IMR-90 (cell line): ENCODE results near the gene ACTA1. TPM values are rescaled to one million over a fixed set of nuclear protein-coding genes. Genes with fewer than 3 reads are reported as not detected.
A peak's percentile ranks its signal among the peaks of the same experiment; 100 is the strongest.

Source experiments
- ATAC-seq: fragments of 200-7000 bp; cut with Tn5 transposase; 2 replicates; pipeline ENCODE4 v1.9.1; 2020; ENCODE audit warnings: low read depth, mild to moderate bottlenecking, moderate library complexity
- BruUV-seq: library from RNA; stranded (reverse); fragments of 400-500 nt; replicated peaks from 2 replicates; lab custom pipeline; 2021; lab: Mats Ljungman, UMichigan
- CTCF ChIA-PET: fragments of 300-600 bp; formaldehyde crosslinking; extraction: SDS; loops from one replicate; lab custom pipeline; 2021; ENCODE audit warnings: antibody characterized with exemption; lab: Yijun Ruan, JAX
- POLR2A ChIA-PET: fragments of 300-600 bp; sonication (Branson Sonifier 250); formaldehyde crosslinking; loops from one replicate; lab custom pipeline; 2022; ENCODE audit warnings: antibody characterized with exemption; ENCODE audit not compliant: unreplicated experiment; lab: Charles Lee
- DNase-seq: peaks from one replicate; pipeline ENCODE4 v3.0.0; 2013
- H2AFZ ChIP-seq: replicated peaks from 2 replicates; pipeline ENCODE3; 2013; ENCODE audit warnings: low read length, mild to moderate bottlenecking; ENCODE audit not compliant: poor library complexity
- H2AK5ac ChIP-seq: 2 replicates; pipeline ENCODE4 v1.6.1; 2013; ENCODE audit warnings: low read depth, low read length, inconsistent platforms
- H2AK9ac ChIP-seq: replicated peaks from 2 replicates; pipeline ENCODE3; 2013; ENCODE audit warnings: mild to moderate bottlenecking, low read depth, low read length, moderate library complexity; ENCODE audit not compliant: poor library complexity
- H2BK120ac ChIP-seq: 2 replicates; pipeline ENCODE4 v1.6.1; 2013; ENCODE audit warnings: low read depth, low read length, inconsistent platforms
- H2BK15ac ChIP-seq: 3 replicates; pipeline ENCODE4 v1.6.1; 2013; ENCODE audit warnings: low read depth, low read length, inconsistent platforms
- H2BK20ac ChIP-seq: 2 replicates; pipeline ENCODE4 v1.6.1; 2013; ENCODE audit warnings: low read depth, mild to moderate bottlenecking, inconsistent platforms, low read length, moderate library complexity
- H2BK5ac ChIP-seq: 2 replicates; pipeline ENCODE4 v1.6.1; 2013; ENCODE audit warnings: mild to moderate bottlenecking, low read depth, low read length, inconsistent platforms; ENCODE audit not compliant: poor library complexity, severe bottlenecking
- H3K14ac ChIP-seq: replicated peaks from 2 replicates; pipeline ENCODE4 v1.6.1; 2013; ENCODE audit warnings: low read depth, low read length, inconsistent platforms
- H3K18ac ChIP-seq: 2 replicates; pipeline ENCODE4 v1.6.1; 2013; ENCODE audit warnings: low read depth, low read length, control low read depth
- H3K23ac ChIP-seq: 2 replicates; pipeline ENCODE4 v1.6.1; 2013; ENCODE audit warnings: low read depth, low read length, inconsistent platforms
- H3K27ac ChIP-seq: 2 replicates; pipeline ENCODE4 v1.5.1; 2013; ENCODE audit warnings: mild to moderate bottlenecking, control low read depth, low read length; ENCODE audit not compliant: insufficient read depth
- H3K27me3 ChIP-seq: 2 replicates; pipeline ENCODE4 v1.6.1; 2013; ENCODE audit warnings: low read length; ENCODE audit not compliant: control insufficient read depth, insufficient read depth
- H3K36me3 ChIP-seq: 2 replicates; pipeline ENCODE4 v1.6.1; 2013; ENCODE audit warnings: low read length, mixed read lengths; ENCODE audit not compliant: control insufficient read depth, insufficient read depth
- H3K4ac ChIP-seq: 2 replicates; pipeline ENCODE4 v1.6.1; 2013; ENCODE audit warnings: low read depth, low read length, inconsistent platforms
- H3K4me1 ChIP-seq: 2 replicates; pipeline ENCODE4 v1.6.1; 2013; ENCODE audit warnings: low read length, mixed read lengths; ENCODE audit not compliant: control insufficient read depth, insufficient read depth
- H3K4me2 ChIP-seq: 2 replicates; pipeline ENCODE4 v1.6.1; 2013; ENCODE audit warnings: low read depth, mild to moderate bottlenecking, control low read depth, low read length, moderate library complexity
- H3K4me3 ChIP-seq: 2 replicates; pipeline ENCODE4 v1.5.1; 2013; ENCODE audit warnings: low read depth, mild to moderate bottlenecking, control low read depth, low read length, moderate library complexity; ENCODE audit not compliant: insufficient read depth
- H3K56ac ChIP-seq: 2 replicates; pipeline ENCODE4 v1.6.1; 2013; ENCODE audit warnings: low read length, inconsistent platforms; ENCODE audit not compliant: insufficient read depth; ENCODE audit errors: extremely low read depth
- H3K79me1 ChIP-seq, 2 experiments: 2 replicates each; pipeline ENCODE4 v1.6.1; 2013; ENCODE audit warnings: low read length in 2 of 2, inconsistent platforms in 1 of 2, low read depth in 1 of 2
- H3K9ac ChIP-seq: 2 replicates; pipeline ENCODE4 v1.6.1; 2013; ENCODE audit warnings: low read depth, low read length, control low read depth
- H3K9me1 ChIP-seq: 2 replicates; pipeline ENCODE4 v1.6.1; 2013; ENCODE audit warnings: low read length, inconsistent platforms; ENCODE audit not compliant: insufficient read depth
- H3K9me3 ChIP-seq: 2 replicates; pipeline ENCODE4 v1.6.1; 2013; ENCODE audit warnings: low read length; ENCODE audit not compliant: control insufficient read depth, insufficient read depth
- H4K20me1 ChIP-seq: 2 replicates; pipeline ENCODE4 v1.6.1; 2013; ENCODE audit warnings: low read length, inconsistent platforms; ENCODE audit not compliant: insufficient read depth
- H4K5ac ChIP-seq: 2 replicates; pipeline ENCODE4 v1.6.1; 2013; ENCODE audit warnings: mild to moderate bottlenecking, low read depth, low read length, control low read depth
- H4K8ac ChIP-seq, 2 experiments: 2 replicates each; pipeline ENCODE4 v1.6.1; 2013; ENCODE audit warnings: low read depth in 2 of 2, low read length in 2 of 2, control low read depth in 1 of 2, inconsistent platforms in 1 of 2
- H4K91ac ChIP-seq: 2 replicates; pipeline ENCODE4 v1.6.1; 2013; ENCODE audit warnings: low read depth, low read length, inconsistent platforms; ENCODE audit not compliant: insufficient read depth
- CHD1 ChIP-seq: IDR thresholded peaks from 2 replicates; pipeline ENCODE4 v1.6.1; 2012; ENCODE audit warnings: low read depth, low read length, improper control_type of control experiment
- ELK1 ChIP-seq: fragments of 150-350 bp; IDR thresholded peaks from 2 replicates; pipeline ENCODE4 v1.6.1; 2016; ENCODE audit warnings: low read depth, mild to moderate bottlenecking, low read length, moderate library complexity, borderline replicate concordance
- FOS ChIP-seq: fragments of 150-350 bp; IDR thresholded peaks from 2 replicates; pipeline ENCODE4 v1.6.1; 2016; ENCODE audit warnings: low read depth, low read length
- MAFK ChIP-seq: IDR thresholded peaks from 2 replicates; pipeline ENCODE4 v1.6.1; 2012; ENCODE audit warnings: low read depth, low read length, improper control_type of control experiment
- MAZ ChIP-seq: IDR thresholded peaks from 2 replicates; pipeline ENCODE4 v1.6.1; 2012; ENCODE audit warnings: low read depth, mild to moderate bottlenecking, low read length, improper control_type of control experiment, moderate library complexity, borderline replicate concordance
- MXI1 ChIP-seq: IDR thresholded peaks from 2 replicates; pipeline ENCODE4 v1.6.1; 2012; ENCODE audit warnings: low read depth, mild to moderate bottlenecking, low read length, moderate library complexity, borderline replicate concordance
- RCOR1 ChIP-seq: IDR thresholded peaks from 2 replicates; pipeline ENCODE4 v1.6.1; 2012; ENCODE audit warnings: mild to moderate bottlenecking, low read length, improper control_type of control experiment; ENCODE audit not compliant: insufficient replicate concordance
- RFX5 ChIP-seq: IDR thresholded peaks from 2 replicates; pipeline ENCODE4 v1.8.0; 2012; ENCODE audit warnings: low read depth, mild to moderate bottlenecking, low read length, moderate library complexity
- WGBS, 2 experiments: methylation state at CpG; one replicate each; pipeline versions ENCODE4 v1.1.5 to v1.1.7; 2013; ENCODE audit warnings: missing lambda C conversion rate in 2 of 2; ENCODE audit not compliant: insufficient read length in 1 of 2; ENCODE audit errors: extremely low coverage in 2 of 2; 5-methylcytosine and 5-hydroxymethylcytosine counted together
- dilution Hi-C: fragments of 300-500 bp; cut with HindIII; formaldehyde crosslinking; loops from one replicate; pipeline ENCODE4 v1.14.3; 2018; ENCODE audit warnings: low sequenced_read_pairs; ENCODE audit not compliant: unreplicated experiment
- in situ Hi-C: fragments of 300-500 bp; cut with MboI; formaldehyde crosslinking; loops from 3 replicates; pipeline ENCODE4 v1.14.3; 2019; ENCODE audit warnings: low sequenced_read_pairs, inconsistent platforms, mixed read lengths
- intact Hi-C: fragments of 100-400 bp; cut with micrococcal nuclease; formaldehyde crosslinking; loops from 2 replicates; pipeline ENCODE4 v1.10.0; 2022
- polyA plus RNA-seq, 3 experiments: library from polyadenylated mRNA; depleted of rRNA; stranded (reverse); fragments of >200 nt; gene quantifications; 2 replicates each; pipeline ENCODE4 v1.2.3, GENCODE V29; 2012; ENCODE audit warnings: low replicate concordance in 1 of 3
- total RNA-seq: library from RNA; depleted of rRNA; stranded (reverse); fragments of >200 nt; gene quantifications from 2 replicates; pipeline ENCODE4 v1.2.3, GENCODE V29; 2012

ACTA1 gene
- total and polyA plus RNA-seq, 2 of the 4 experiments (the other 2 are of a cell fraction): not detected

- H3K36me3 ChIP-seq: no peaks in the 10 kb centered on the region; the same call in 1 of the 2 replicates
- intact Hi-C loops: no loop called here
- H2BK15ac ChIP-seq: no peak overlapping the region
- ATAC-seq (no peak), DNase-seq (no peak)
- peaks cover 8% of the 10 kb centered on the region for H3K9me3 ChIP-seq
- no peaks in the 10 kb centered on the region for H3K9me1 ChIP-seq
- H3K23ac ChIP-seq: no peak overlapping the region
- 3% methylated on average over 26 of the region's 65 CpGs; no CpG with 5 or more reads in 1 of the 2 experiments for WGBS, 2 experiments
- no peaks in the 10 kb centered on the region; the same call in 1 of the 2 replicates for H4K20me1 ChIP-seq
- no peaks in the 10 kb centered on the region for H3K79me1 ChIP-seq
- H2BK20ac ChIP-seq: no peak overlapping the region
- no peak overlapping the region for H2AK9ac ChIP-seq
- H2AFZ ChIP-seq: peak overlapping the region; percentile 56
- no peak overlapping the region for H3K9ac ChIP-seq
- H2AK5ac ChIP-seq: no peak overlapping the region
- H3K4me1 ChIP-seq: no peaks in the 10 kb centered on the region; the same call in 1 of the 2 replicates
- H4K8ac ChIP-seq: no peak overlapping the region
- ChIA-PET POLR2A (no interaction called here), CTCF (no interaction called here)
- no peak overlapping the region for H3K18ac ChIP-seq
- no peak overlapping the region for H4K5ac ChIP-seq
- no peak overlapping the region for H3K27ac ChIP-seq
- dilution Hi-C loops: no loop called here
- no peak overlapping the region; the same call in 1 of the 2 replicates for H3K4me2 ChIP-seq
- no peak overlapping the region for H3K4ac ChIP-seq
- TF ChIP-seq MXI1 (no peak), RFX5 (no peak), MAFK (no peak), RCOR1 (no peak), ELK1 (no peak), MAZ (no peak), CHD1 (no peak), FOS (no peak)
- no peak overlapping the region for H4K91ac ChIP-seq
- no peak overlapping the region for H2BK5ac ChIP-seq
- no peak overlapping the region for H3K4me3 ChIP-seq
- H2BK120ac ChIP-seq: no peak overlapping the region
- H3K56ac ChIP-seq: no peak overlapping the region
- no TSS peak for BruUV-seq
- in situ Hi-C loops: no loop called here
- no peak overlapping the region for H3K14ac ChIP-seq
- H3K27me3 ChIP-seq: peaks cover 64% of the 10 kb centered on the region
Observed at GRCh38 chr1:229431284-229432115, 2.4 kb downstream of the ACTA1 start.
